PFSK-1 (cell line): ENCODE results near the gene KCNN4.

Experiments
- FOXP2 ChIP-seq: optimal IDR thresholded peaks from 2 replicates; pipeline ENCODE3; 2011; ENCODE audit warnings: borderline replicate concordance, control low read depth, inconsistent platforms; ENCODE audit not compliant: insufficient read depth; ENCODE audit errors: extremely low read length, extremely low read depth
- POLR2AphosphoS5 ChIP-seq: IDR thresholded peaks from 2 replicates; pipeline ENCODE4 v1.6.1; 2012; ENCODE audit warnings: low read depth, mild to moderate bottlenecking, control low read depth, low read length, moderate library complexity
- REST ChIP-seq, 2 experiments: IDR thresholded peaks; 2 replicates each; pipeline versions ENCODE4 v1.6.1 to v1.8.0; 2011 to 2012; ENCODE audit warnings: low read depth in 2 of 2, low read length in 2 of 2, control low read depth in 1 of 2, inconsistent platforms in 1 of 2, mild to moderate bottlenecking in 1 of 2, moderate library complexity in 1 of 2; ENCODE audit not compliant: insufficient read depth in 1 of 2
- SIN3A ChIP-seq: IDR thresholded peaks from 2 replicates; pipeline ENCODE4 v1.6.1; 2012; ENCODE audit warnings: mild to moderate bottlenecking, low read length, moderate library complexity, borderline replicate concordance; ENCODE audit not compliant: insufficient read depth
- TAF1 ChIP-seq: IDR thresholded peaks from 2 replicates; pipeline ENCODE4 v1.6.1; 2012; ENCODE audit warnings: low read length, control low read depth, borderline replicate concordance; ENCODE audit not compliant: insufficient read depth

The KCNN4 gene

GRCh38 chr19:43721469-43722048, 59.2 kb downstream of the KCNN4 start:
- TF ChIP-seq FOXP2: no peak
- TF ChIP-seq TAF1: no peak
- TF ChIP-seq SIN3A: no peak
- no peak for TF ChIP-seq POLR2AphosphoS5
- no peak for TF ChIP-seq REST (IDR thresholded peaks at IDR 0.05; ENCODE audit: insufficient read depth in 1 of 2, low read depth in 2 of 2, low read length in 2 of 2)

GRCh38 chr19:43720936-43721335, 59.8 kb downstream of the KCNN4 start:
- TF ChIP-seq POLR2AphosphoS5: no peak
- TF ChIP-seq TAF1: no peak
- no peak for TF ChIP-seq SIN3A
- no peak for TF ChIP-seq FOXP2
- no peak for TF ChIP-seq REST (IDR thresholded peaks at IDR 0.05; ENCODE audit: insufficient read depth in 1 of 2, low read depth in 2 of 2, low read length in 2 of 2)

GRCh38 chr19:43719918-43720317, 60.9 kb downstream of the KCNN4 start:
- no peak for TF ChIP-seq FOXP2
- TF ChIP-seq POLR2AphosphoS5: no peak
- no peak for TF ChIP-seq TAF1
- no peak for TF ChIP-seq SIN3A

- no peak for TF ChIP-seq POLR2AphosphoS5
- no peak for TF ChIP-seq SIN3A
- no peak for TF ChIP-seq TAF1
Measured at GRCh38 chr19:43719378-43719868, 61.4 kb downstream of the KCNN4 start.

GRCh38 chr19:43718627-43719377, 62.0 kb downstream of the KCNN4 start:
- TF ChIP-seq POLR2AphosphoS5 (no peak), FOXP2 (no peak), TAF1 (no peak), SIN3A (no peak), REST (IDR thresholded peaks at IDR 0.05; ENCODE audit: insufficient read depth in 1 of 2, low read depth in 2 of 2, low read length in 2 of 2) (no peak)
